GM23338 (cell line): Measurements from ENCODE around the gene ERVH48-1. TPM values are rescaled to one million over a fixed set of nuclear protein-coding genes. Genes with fewer than 3 reads are reported as not detected.
"Not testable (repeated sequence)": the region's sequence is repeated elsewhere in the genome, so short reads cannot be mapped to it uniquely, and the experiment has no call there.

Source experiments
- ATAC-seq: fragments of 200-7000 bp; cut with Tn5 transposase; 3 replicates; pipeline ENCODE4 v1.9.1; 2020
- DNase-seq: peaks from one replicate; pipeline ENCODE4 v3.0.0-alpha.2; 2015; ENCODE audit warnings: low spot score
- H2AFZ ChIP-seq: fragments of 200-600 bp; sonication (generic); 2 replicates; pipeline ENCODE4 v1.8.0; 2016; ENCODE audit warnings: antibody characterized with exemption, mild to moderate bottlenecking, moderate library complexity
- H3F3A ChIP-seq: fragments of 200-600 bp; sonication (generic); replicated peaks from 2 replicates; pipeline ENCODE4 v1.8.0; 2017; ENCODE audit warnings: antibody characterized with exemption, mixed run types, low read depth
- H3K27ac ChIP-seq: fragments of 200-600 bp; sonication (generic); 2 replicates; pipeline ENCODE4 v1.6.1; 2016; ENCODE audit warnings: low read depth
- H3K27me3 ChIP-seq: fragments of 200-600 bp; sonication (generic); 2 replicates; pipeline ENCODE4 v1.8.0; 2016; ENCODE audit warnings: mild to moderate bottlenecking, mixed run types, moderate library complexity; ENCODE audit not compliant: insufficient read depth
- H3K36me3 ChIP-seq: fragments of 200-600 bp; sonication (generic); 2 replicates; pipeline ENCODE4 v1.8.0; 2016; ENCODE audit warnings: mild to moderate bottlenecking; ENCODE audit not compliant: insufficient read depth
- H3K4me1 ChIP-seq: fragments of 200-600 bp; sonication (generic); 2 replicates; pipeline ENCODE4 v1.8.0; 2016; ENCODE audit warnings: mild to moderate bottlenecking, moderate library complexity; ENCODE audit not compliant: insufficient read depth
- H3K4me2 ChIP-seq: fragments of 200-600 bp; sonication (generic); 2 replicates; pipeline ENCODE4 v1.7.1; 2017; ENCODE audit warnings: mixed run types
- H3K4me3 ChIP-seq: fragments of 200-600 bp; sonication (generic); 2 replicates; pipeline ENCODE4 v1.6.1; 2016; ENCODE audit warnings: mixed run types
- H3K79me2 ChIP-seq: fragments of 200-600 bp; sonication (generic); replicated peaks from 2 replicates; pipeline ENCODE4 v1.8.0; 2017; ENCODE audit warnings: mild to moderate bottlenecking; ENCODE audit not compliant: insufficient read depth
- H3K9me2 ChIP-seq: fragments of 200-600 bp; sonication (generic); 2 replicates; pipeline ENCODE4 v1.8.0; 2017; ENCODE audit not compliant: insufficient read depth
- H4K20me1 ChIP-seq: fragments of 200-600 bp; sonication (generic); replicated peaks from 2 replicates; pipeline ENCODE4 v1.8.0; 2017; ENCODE audit warnings: mild to moderate bottlenecking; ENCODE audit not compliant: insufficient read depth
- H3K27ac Mint-ChIP-seq: 2 replicates; pipeline ENCODE4 v1.8.0; 2020; ENCODE audit warnings: inconsistent platforms, mild to moderate bottlenecking, moderate library complexity, mixed read lengths
- H3K27me3 Mint-ChIP-seq: 3 replicates; pipeline ENCODE4 v1.8.0; 2022; ENCODE audit warnings: low read depth, mild to moderate bottlenecking, moderate library complexity, mixed read lengths, inconsistent platforms; ENCODE audit not compliant: insufficient read depth, poor library complexity
- H3K36me3 Mint-ChIP-seq: 3 replicates; pipeline ENCODE4 v1.8.0; 2021; ENCODE audit warnings: low read depth, mild to moderate bottlenecking, inconsistent platforms, moderate library complexity, mixed read lengths
- H3K4me1 Mint-ChIP-seq: 3 replicates; pipeline ENCODE4 v1.8.0; 2020; ENCODE audit warnings: mild to moderate bottlenecking, inconsistent platforms, mixed read lengths
- H3K4me3 Mint-ChIP-seq: 3 replicates; pipeline ENCODE4 v1.8.0; 2021; ENCODE audit warnings: moderate library complexity, mild to moderate bottlenecking, inconsistent platforms, mixed read lengths
- H3K9me3 Mint-ChIP-seq: 3 replicates; pipeline ENCODE4 v1.8.0; 2020; ENCODE audit warnings: moderate library complexity, mild to moderate bottlenecking, inconsistent platforms, mixed read lengths
- CREB1 ChIP-seq: fragments of 250-450 bp; sonication (Bioruptor Pico); IDR thresholded peaks from 2 replicates; pipeline ENCODE4 v1.5.0; 2020; ENCODE audit warnings: low read depth, mild to moderate bottlenecking, moderate library complexity
- EZH2 ChIP-seq: fragments of 200-600 bp; sonication (generic); IDR thresholded peaks from one replicate; pipeline ENCODE4 v1.8.0; 2017; ENCODE audit warnings: antibody characterized with exemption, mild to moderate bottlenecking, low read depth; ENCODE audit not compliant: unreplicated experiment
- EZH2phosphoT487 ChIP-seq: fragments of 200-600 bp; sonication (generic); IDR thresholded peaks from one replicate; pipeline ENCODE4 v1.8.1; 2018; ENCODE audit warnings: antibody characterized with exemption; ENCODE audit not compliant: unreplicated experiment
- JUNB ChIP-seq: IDR thresholded peaks from one replicate; pipeline ENCODE4 v1.6.1; 2016; ENCODE audit warnings: antibody characterized with exemption; ENCODE audit not compliant: unreplicated experiment
- NANOG ChIP-seq: IDR thresholded peaks from 2 replicates; pipeline ENCODE4 v1.6.1; 2016; ENCODE audit warnings: antibody characterized with exemption, borderline replicate concordance
- POLR2AphosphoS5 ChIP-seq: IDR thresholded peaks from 2 replicates; pipeline ENCODE4 v1.6.1; 2016; ENCODE audit warnings: antibody characterized with exemption, low read depth
- STAT1 ChIP-seq: IDR thresholded peaks from one replicate; pipeline ENCODE4 v1.6.1; 2016; ENCODE audit warnings: antibody characterized with exemption; ENCODE audit not compliant: unreplicated experiment
- ZNF114 ChIP-seq: fragments of 250-450 bp; sonication (Bioruptor Pico); IDR thresholded peaks from 2 replicates; pipeline ENCODE4 v1.5.0; 2020; ENCODE audit warnings: mild to moderate bottlenecking, moderate library complexity
- ZNF331 ChIP-seq: fragments of 250-450 bp; sonication (Bioruptor Pico); IDR thresholded peaks from 2 replicates; pipeline ENCODE4 v1.5.0; 2020; ENCODE audit warnings: low read depth, mild to moderate bottlenecking, moderate library complexity
- polyA plus RNA-seq: library from polyadenylated mRNA; unstranded; fragments of >200 nt; fragmentation: Nextera tagmentation; extraction: Ambion mirVana; gene quantifications from 2 replicates; pipeline ENCODE4 v1.2.1, GENCODE V29; 2016
- total RNA-seq: library from RNA; depleted of rRNA; stranded (reverse); fragments of >200 nt; shearing (Covaris generic); gene quantifications from 2 replicates; pipeline ENCODE4 v1.2.3, GENCODE V29; 2014
- TF ChIP-seq, protein P1 (sequence below), 2 experiments: fragments of 200-600 bp in 1 of 2; sonication (generic) in 1 of 2; conservative IDR thresholded peaks; 2 replicates each; pipeline versions ENCODE4 v1.5.1 to v1.6.1; 2016 to 2017; ENCODE audit warnings: antibody characterized with exemption in 2 of 2, low read depth in 2 of 2, mild to moderate bottlenecking in 2 of 2, moderate library complexity in 1 of 2
- TF ChIP-seq, protein P2 (sequence below): fragments of 250-450 bp; sonication (Bioruptor Pico); IDR thresholded peaks from 2 replicates; pipeline ENCODE4 v1.5.0; 2020; ENCODE audit warnings: mild to moderate bottlenecking, moderate library complexity
- TF ChIP-seq, protein P3 (sequence below): IDR thresholded peaks from 2 replicates; pipeline ENCODE4 v1.6.1; 2016; ENCODE audit warnings: antibody characterized with exemption

ERVH48-1 gene
- total and polyA plus RNA-seq, 2 experiments from 2014 or later: 31.7 to 37.0 TPM

DNA sequence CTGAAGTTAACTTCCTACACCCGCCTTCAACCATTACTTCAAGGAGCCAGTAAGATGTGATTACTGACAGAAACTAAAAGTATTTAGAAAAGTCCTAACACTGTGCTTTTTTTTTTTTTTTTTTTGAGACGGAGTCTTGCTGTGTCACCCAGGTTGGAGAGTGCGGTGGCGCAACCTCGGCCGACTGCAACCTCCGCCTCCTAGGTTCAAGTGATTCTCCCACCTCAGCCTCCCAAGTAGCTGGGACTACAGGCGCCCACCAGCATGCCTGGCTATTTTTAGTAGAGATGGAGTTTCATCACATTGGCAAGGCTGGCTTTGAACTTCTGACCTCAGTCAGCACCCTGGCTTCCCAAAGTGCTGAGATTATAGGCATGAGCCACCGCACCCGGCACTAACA lies 49.6 kb downstream of the ERVH48-1 start:
- not testable (repeated sequence) for DNase-seq, H3K4me2 ChIP-seq, H3K9me3 Mint-ChIP-seq, H3K4me3 Mint-ChIP-seq, H3K4me3 ChIP-seq, H3K27ac Mint-ChIP-seq, ATAC-seq, H2AFZ ChIP-seq, H3K27ac ChIP-seq, H3K27me3 ChIP-seq, H3K9me2 ChIP-seq
- Histone ChIP-seq H3K36me3 (peaks cover 49% of the 10 kb centered on the region), H4K20me1 (peaks cover 32% of the 10 kb centered on the region), H3K79me2 (peaks cover 86% of the 10 kb centered on the region), H3F3A (peaks cover 35% of the 10 kb centered on the region), H3K4me1 (peaks cover 13% of the 10 kb centered on the region)
- peaks cover 16% of the 10 kb centered on the region for H3K27me3 Mint-ChIP-seq
- peaks cover 17% of the 10 kb centered on the region for H3K4me1 Mint-ChIP-seq
- H3K36me3 Mint-ChIP-seq: peaks cover 74% of the 10 kb centered on the region

DNA sequence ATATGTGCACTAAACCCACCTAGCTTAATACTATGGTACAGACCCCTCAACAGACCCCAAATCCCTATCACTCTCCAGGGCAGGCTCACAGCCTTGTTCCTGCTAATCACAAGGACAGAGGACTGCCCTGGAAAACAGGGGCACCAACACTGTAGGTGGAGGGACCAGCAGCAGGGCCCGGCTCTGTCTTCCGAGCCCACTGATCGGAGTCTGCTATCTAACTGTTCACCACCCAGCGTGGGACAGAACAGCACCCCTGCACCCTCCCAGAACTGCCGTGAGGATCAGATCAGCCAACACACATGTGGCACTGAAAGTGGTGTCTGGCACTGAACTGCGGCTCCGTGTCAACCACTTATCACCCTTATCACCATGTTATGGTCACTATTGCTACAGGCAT lies 52.3 kb downstream of the ERVH48-1 start:
- Histone ChIP-seq H3K4me3 (no peak overlapping the region), H4K20me1 (peaks cover 40% of the 10 kb centered on the region), H3K27me3 (no peaks in the 10 kb centered on the region), H3K27ac (no peak overlapping the region), H3K4me1 (peaks cover 5% of the 10 kb centered on the region; the same call in 1 of the 2 replicates), H3F3A (peaks cover 28% of the 10 kb centered on the region; the same call in 1 of the 2 replicates), H3K9me2 (no peaks in the 10 kb centered on the region), H2AFZ (no peak overlapping the region), H3K79me2 (peaks cover 94% of the 10 kb centered on the region), H3K4me2 (no peak overlapping the region), H3K36me3 (peaks cover 60% of the 10 kb centered on the region)
- Mint-ChIP-seq H3K4me1 (peaks cover 9% of the 10 kb centered on the region), H3K27ac (no peak overlapping the region), H3K4me3 (no peak overlapping the region), H3K36me3 (peaks cover 94% of the 10 kb centered on the region), H3K9me3 (no peaks in the 10 kb centered on the region), H3K27me3 (peaks cover 3% of the 10 kb centered on the region)
- ATAC-seq (no peak), DNase-seq (no peak)
- TF ChIP-seq, protein P1, sequence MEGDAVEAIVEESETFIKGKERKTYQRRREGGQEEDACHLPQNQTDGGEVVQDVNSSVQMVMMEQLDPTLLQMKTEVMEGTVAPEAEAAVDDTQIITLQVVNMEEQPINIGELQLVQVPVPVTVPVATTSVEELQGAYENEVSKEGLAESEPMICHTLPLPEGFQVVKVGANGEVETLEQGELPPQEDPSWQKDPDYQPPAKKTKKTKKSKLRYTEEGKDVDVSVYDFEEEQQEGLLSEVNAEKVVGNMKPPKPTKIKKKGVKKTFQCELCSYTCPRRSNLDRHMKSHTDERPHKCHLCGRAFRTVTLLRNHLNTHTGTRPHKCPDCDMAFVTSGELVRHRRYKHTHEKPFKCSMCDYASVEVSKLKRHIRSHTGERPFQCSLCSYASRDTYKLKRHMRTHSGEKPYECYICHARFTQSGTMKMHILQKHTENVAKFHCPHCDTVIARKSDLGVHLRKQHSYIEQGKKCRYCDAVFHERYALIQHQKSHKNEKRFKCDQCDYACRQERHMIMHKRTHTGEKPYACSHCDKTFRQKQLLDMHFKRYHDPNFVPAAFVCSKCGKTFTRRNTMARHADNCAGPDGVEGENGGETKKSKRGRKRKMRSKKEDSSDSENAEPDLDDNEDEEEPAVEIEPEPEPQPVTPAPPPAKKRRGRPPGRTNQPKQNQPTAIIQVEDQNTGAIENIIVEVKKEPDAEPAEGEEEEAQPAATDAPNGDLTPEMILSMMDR (conservative IDR thresholded peaks at IDR 0.05; ENCODE audit: low read depth in 2 of 2): no peak
- TF ChIP-seq EZH2 (no peak), EZH2phosphoT487 (no peak), STAT1 (no peak), POLR2AphosphoS5 (no peak), CREB1 (CRISPR knock-in tag) (no peak), NANOG (no peak), JUNB (no peak), ZNF114 (no peak), ZNF331 (CRISPR knock-in tag) (no peak)
- TF ChIP-seq, protein P2, sequence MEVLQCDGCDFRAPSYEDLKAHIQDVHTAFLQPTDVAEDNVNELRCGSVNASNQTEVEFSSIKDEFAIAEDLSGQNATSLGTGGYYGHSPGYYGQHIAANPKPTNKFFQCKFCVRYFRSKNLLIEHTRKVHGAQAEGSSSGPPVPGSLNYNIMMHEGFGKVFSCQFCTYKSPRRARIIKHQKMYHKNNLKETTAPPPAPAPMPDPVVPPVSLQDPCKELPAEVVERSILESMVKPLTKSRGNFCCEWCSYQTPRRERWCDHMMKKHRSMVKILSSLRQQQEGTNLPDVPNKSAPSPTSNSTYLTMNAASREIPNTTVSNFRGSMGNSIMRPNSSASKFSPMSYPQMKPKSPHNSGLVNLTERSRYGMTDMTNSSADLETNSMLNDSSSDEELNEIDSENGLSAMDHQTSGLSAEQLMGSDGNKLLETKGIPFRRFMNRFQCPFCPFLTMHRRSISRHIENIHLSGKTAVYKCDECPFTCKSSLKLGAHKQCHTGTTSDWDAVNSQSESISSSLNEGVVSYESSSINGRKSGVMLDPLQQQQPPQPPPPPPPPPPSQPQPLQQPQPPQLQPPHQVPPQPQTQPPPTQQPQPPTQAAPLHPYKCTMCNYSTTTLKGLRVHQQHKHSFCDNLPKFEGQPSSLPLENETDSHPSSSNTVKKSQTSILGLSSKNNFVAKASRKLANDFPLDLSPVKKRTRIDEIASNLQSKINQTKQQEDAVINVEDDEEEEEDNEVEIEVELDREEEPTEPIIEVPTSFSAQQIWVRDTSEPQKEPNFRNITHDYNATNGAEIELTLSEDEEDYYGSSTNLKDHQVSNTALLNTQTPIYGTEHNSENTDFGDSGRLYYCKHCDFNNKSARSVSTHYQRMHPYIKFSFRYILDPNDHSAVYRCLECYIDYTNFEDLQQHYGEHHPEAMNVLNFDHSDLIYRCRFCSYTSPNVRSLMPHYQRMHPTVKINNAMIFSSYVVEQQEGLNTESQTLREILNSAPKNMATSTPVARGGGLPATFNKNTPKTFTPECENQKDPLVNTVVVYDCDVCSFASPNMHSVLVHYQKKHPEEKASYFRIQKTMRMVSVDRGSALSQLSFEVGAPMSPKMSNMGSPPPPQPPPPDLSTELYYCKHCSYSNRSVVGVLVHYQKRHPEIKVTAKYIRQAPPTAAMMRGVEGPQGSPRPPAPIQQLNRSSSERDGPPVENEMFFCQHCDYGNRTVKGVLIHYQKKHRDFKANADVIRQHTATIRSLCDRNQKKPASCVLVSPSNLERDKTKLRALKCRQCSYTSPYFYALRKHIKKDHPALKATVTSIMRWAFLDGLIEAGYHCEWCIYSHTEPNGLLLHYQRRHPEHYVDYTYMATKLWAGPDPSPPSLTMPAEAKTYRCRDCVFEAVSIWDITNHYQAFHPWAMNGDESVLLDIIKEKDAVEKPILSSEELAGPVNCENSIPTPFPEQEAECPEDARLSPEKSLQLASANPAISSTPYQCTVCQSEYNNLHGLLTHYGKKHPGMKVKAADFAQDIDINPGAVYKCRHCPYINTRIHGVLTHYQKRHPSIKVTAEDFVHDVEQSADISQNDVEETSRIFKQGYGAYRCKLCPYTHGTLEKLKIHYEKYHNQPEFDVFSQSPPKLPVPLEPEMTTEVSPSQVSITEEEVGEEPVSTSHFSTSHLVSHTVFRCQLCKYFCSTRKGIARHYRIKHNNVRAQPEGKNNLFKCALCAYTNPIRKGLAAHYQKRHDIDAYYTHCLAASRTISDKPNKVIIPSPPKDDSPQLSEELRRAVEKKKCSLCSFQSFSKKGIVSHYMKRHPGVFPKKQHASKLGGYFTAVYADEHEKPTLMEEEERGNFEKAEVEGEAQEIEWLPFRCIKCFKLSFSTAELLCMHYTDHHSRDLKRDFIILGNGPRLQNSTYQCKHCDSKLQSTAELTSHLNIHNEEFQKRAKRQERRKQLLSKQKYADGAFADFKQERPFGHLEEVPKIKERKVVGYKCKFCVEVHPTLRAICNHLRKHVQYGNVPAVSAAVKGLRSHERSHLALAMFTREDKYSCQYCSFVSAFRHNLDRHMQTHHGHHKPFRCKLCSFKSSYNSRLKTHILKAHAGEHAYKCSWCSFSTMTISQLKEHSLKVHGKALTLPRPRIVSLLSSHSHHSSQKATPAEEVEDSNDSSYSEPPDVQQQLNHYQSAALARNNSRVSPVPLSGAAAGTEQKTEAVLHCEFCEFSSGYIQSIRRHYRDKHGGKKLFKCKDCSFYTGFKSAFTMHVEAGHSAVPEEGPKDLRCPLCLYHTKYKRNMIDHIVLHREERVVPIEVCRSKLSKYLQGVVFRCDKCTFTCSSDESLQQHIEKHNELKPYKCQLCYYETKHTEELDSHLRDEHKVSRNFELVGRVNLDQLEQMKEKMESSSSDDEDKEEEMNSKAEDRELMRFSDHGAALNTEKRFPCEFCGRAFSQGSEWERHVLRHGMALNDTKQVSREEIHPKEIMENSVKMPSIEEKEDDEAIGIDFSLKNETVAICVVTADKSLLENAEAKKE: no peak
- TF ChIP-seq, protein P3, sequence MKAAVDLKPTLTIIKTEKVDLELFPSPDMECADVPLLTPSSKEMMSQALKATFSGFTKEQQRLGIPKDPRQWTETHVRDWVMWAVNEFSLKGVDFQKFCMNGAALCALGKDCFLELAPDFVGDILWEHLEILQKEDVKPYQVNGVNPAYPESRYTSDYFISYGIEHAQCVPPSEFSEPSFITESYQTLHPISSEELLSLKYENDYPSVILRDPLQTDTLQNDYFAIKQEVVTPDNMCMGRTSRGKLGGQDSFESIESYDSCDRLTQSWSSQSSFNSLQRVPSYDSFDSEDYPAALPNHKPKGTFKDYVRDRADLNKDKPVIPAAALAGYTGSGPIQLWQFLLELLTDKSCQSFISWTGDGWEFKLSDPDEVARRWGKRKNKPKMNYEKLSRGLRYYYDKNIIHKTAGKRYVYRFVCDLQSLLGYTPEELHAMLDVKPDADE: no peak
